Psoas muscle (tissue), 8 donors: Measurements from ENCODE around the gene ACTL9. TPM values are rescaled to one million over a fixed set of nuclear protein-coding genes. Genes with fewer than 3 reads are reported as not detected.

Experiments used
- ATAC-seq, 4 donors: fragments of 200-7000 bp; cut with Tn5 transposase; one replicate each; pipeline ENCODE4 v1.9.1; 2020; ENCODE audit warnings: moderate library complexity in 3 of 4, mild to moderate bottlenecking in 2 of 4
- DNase-seq, 2 donors: peaks; one replicate each; pipeline ENCODE4 v3.0.0-alpha.2; 2020
- H3K27ac ChIP-seq: fragments of 200-600 bp; one replicate; pipeline ENCODE4 v1.8.0; 2022
- H3K27me3 ChIP-seq, 3 donors: fragments of 200-600 bp in 1 of 3; one replicate each; pipeline versions ENCODE4 v1.6.1 to v1.8.0; 2013 to 2022; ENCODE audit warnings: low read length in 2 of 3, mild to moderate bottlenecking in 2 of 3, moderate library complexity in 1 of 3; ENCODE audit not compliant: insufficient read depth in 3 of 3
- H3K36me3 ChIP-seq, 2 donors: fragments of 200-600 bp in 1 of 2; one replicate each; pipeline versions ENCODE4 v1.6.1 to v1.8.0; 2013 to 2022; ENCODE audit warnings: low read depth in 1 of 2, mild to moderate bottlenecking in 1 of 2, moderate library complexity in 1 of 2; ENCODE audit not compliant: insufficient read depth in 1 of 2
- H3K4me1 ChIP-seq: fragments of 200-600 bp; one replicate; pipeline ENCODE4 v1.8.0; 2022
- H3K4me3 ChIP-seq: fragments of 200-600 bp; one replicate; pipeline ENCODE4 v1.8.0; 2022; ENCODE audit warnings: mild to moderate bottlenecking
- H3K9me3 ChIP-seq: fragments of 200-600 bp; one replicate; pipeline ENCODE4 v1.8.0; 2022
- WGBS, 3 donors: extraction: QIAGEN DNeasy Blood & Tissue Kit; methylation state at CpG; one replicate each; pipeline versions ENCODE4 v1.1.6 to v1.1.7; 2013; 5-methylcytosine and 5-hydroxymethylcytosine counted together
- intact Hi-C, 2 donors: fragments of 100-400 bp; cut with DNase I; formaldehyde crosslinking; loops; one replicate each; pipeline versions ENCODE4 v1.11.0 to v1.14.2; 2022
- polyA plus RNA-seq, 3 donors: library from polyadenylated mRNA; stranded (reverse); fragments of 200-250 nt; gene quantifications; one replicate each; pipeline ENCODE4 v1.2.3, GENCODE V29; 2013
- total RNA-seq, 4 donors: library from RNA; stranded (reverse); fragmentation: NEBNext Ultra II Directional in 2 of 4; extraction: Animal tissue kit (Norgen Biotek cat#: 25700) in 2 of 4; gene quantifications; one replicate each; pipeline versions ENCODE4 v1.2.1 to v1.2.4, GENCODE V29; 2021 to 2023
- TF ChIP-seq, protein P1 (sequence below): fragments of 200-600 bp; IDR thresholded peaks from one replicate; pipeline ENCODE4 v1.8.0; 2022; ENCODE audit warnings: antibody characterized with exemption
- donor health status: healthy with polysubstance abuse.
- donor health status: DM: no; HTN: no; CAD: no; lungs with moderate emphysema.
- donor health status: Bipolar disorder and iron deficiency.
- donor health status: healthy.
- donor health status: DM: yes; HTN: yes; CAD: no.
- donor health status: DM: no; HTN: no; CAD: no.
- donor health status: DM: no; HTN: no; CAD: no.
- donor health status: DM: yes; HTN: yes; CAD: no.

ACTL9 gene
- total and polyA plus RNA-seq, 7 donors: not detected

DNA sequence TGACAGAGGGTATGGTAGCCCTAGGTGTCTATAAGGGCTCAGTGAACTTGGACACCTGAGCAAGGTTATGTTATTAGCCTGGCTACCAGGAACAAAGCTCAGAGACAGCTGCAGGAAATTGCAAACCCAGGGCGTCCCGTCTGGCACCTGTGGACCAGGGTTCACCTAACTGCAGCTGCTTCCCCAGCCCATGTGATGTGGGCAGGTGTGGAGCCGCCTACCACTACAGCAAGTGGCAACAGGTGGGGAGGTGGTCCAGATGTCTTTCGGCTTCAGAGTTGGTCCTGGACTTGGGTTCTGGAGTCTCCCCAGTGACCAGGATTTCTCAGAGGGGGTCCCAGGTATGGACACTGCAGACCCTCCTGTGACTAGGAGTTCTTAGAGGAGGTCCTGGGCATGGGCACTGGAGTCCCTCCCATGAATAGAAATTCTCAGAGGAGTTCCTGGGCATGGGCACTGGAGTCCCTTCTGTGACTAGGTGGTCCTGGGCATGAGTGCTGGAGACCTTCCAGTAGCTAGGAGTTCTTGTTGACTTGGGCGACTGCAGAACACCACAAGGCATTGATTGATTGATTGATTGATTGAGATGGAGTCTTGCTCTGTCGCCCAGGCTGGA, 25.2 kb downstream of the ACTL9 start:
- no peaks in the 10 kb centered on the region for H3K4me1 ChIP-seq
- intact Hi-C loops: no loop called here

DNA sequence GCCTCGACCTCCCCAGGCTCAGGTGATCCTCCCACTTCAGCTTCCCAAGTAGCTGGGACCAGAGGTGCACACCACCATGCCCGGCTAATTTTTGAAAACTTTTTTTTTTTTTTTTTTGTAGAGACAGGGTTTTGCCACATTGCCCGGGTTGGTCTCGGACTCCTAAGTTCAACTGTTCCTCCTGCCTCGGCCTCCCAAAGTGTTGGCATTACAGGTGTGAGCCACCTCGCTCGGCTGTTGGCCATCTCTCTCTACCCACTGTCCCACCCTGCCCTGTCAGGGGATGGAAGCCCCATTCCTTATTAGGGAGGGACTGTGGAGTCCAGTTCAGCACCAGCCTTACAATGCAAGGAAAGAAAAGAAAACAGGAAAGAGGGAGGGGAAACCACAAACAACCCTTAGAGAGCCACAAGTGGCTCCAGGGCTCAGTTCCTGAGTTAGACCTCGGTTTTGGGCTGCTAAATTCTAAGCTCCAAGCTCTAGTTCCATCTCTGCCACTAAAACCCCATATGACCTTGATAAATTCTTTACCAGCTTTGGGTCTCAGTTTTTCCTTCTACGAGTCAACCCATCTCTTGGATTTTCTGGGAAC, 31.7 kb downstream of the ACTL9 start:
- TF ChIP-seq, protein P1, sequence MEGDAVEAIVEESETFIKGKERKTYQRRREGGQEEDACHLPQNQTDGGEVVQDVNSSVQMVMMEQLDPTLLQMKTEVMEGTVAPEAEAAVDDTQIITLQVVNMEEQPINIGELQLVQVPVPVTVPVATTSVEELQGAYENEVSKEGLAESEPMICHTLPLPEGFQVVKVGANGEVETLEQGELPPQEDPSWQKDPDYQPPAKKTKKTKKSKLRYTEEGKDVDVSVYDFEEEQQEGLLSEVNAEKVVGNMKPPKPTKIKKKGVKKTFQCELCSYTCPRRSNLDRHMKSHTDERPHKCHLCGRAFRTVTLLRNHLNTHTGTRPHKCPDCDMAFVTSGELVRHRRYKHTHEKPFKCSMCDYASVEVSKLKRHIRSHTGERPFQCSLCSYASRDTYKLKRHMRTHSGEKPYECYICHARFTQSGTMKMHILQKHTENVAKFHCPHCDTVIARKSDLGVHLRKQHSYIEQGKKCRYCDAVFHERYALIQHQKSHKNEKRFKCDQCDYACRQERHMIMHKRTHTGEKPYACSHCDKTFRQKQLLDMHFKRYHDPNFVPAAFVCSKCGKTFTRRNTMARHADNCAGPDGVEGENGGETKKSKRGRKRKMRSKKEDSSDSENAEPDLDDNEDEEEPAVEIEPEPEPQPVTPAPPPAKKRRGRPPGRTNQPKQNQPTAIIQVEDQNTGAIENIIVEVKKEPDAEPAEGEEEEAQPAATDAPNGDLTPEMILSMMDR: no peak
- Histone ChIP-seq H3K36me3 (no peaks in the 10 kb centered on the region), H3K4me3 (no peak overlapping the region), H3K27me3 (peaks cover 0 to 2% (median 0%) of the 10 kb centered on the region in 3 donors), H3K9me3 (no peaks in the 10 kb centered on the region), H3K4me1 (no peaks in the 10 kb centered on the region), H3K27ac (no peak overlapping the region)
- DNase-seq (no peak), ATAC-seq (no peak)
- 70 to 75% (median 72%) methylated on average over 9 of the region's 9 CpGs for WGBS, 3 donors
- intact Hi-C loops: no loop called here

More for the DNA sequence above, 25.2 kb downstream of the ACTL9 start:
- WGBS, 3 donors: 69 to 74% (median 72%) methylated on average over 6 of the region's 6 CpGs
- H3K9me3 ChIP-seq: no peaks in the 10 kb centered on the region
- H3K36me3 ChIP-seq: no peaks in the 10 kb centered on the region
- TF ChIP-seq, protein P1: no peak
- no peak for ATAC-seq
- H3K27me3 ChIP-seq: peaks cover 0 to 3% (median 0%) of the 10 kb centered on the region in 3 donors
- no peak overlapping the region for H3K27ac ChIP-seq
- H3K4me3 ChIP-seq: no peak overlapping the region
- DNase-seq: no peak

DNA sequence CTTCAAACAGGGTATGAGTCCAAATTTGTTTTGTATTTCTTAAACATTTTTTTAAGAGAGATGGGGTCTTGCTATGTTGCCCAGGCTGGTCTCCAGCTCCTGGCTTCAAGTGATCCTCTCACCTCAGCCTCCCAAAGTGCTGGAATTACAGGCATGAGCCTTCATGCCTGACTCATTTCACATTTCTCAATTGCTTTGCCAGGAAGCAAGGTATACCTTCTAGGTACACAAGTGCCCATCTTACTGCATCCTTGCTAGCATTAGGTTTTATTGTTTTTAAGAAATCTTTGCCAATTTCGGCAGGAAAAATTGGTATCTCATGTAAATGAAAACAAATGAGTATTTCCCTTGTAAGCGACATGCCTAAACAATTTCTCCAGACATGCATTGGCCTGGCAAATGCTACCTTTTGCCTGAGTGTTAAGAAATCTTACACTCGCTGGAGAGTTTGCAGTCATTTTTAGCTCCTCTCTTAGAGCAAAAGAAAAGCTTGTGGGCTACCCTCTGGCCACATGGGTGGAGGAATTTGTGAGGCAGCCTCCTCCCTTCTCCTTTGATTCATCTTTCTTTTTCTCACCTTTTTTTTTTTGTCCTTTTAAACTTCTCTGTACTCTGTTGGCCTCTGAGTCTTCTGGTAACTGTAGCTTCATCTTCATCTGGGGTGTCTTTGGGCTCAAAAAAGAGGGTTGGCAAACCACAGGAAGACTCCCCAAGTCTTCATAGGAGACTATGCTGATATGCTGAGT, 33.0 kb downstream of the ACTL9 start:
- WGBS, 3 donors: 77 to 87% (median 86%) methylated on average over 3 of the region's 3 CpGs
- TF ChIP-seq, protein P1: no peak
- DNase-seq (no peak), ATAC-seq (no peak)
- Histone ChIP-seq H3K27ac (no peak overlapping the region), H3K36me3 (no peaks in the 10 kb centered on the region), H3K27me3 (peaks cover 0 to 2% (median 0%) of the 10 kb centered on the region in 3 donors), H3K9me3 (no peaks in the 10 kb centered on the region), H3K4me1 (no peaks in the 10 kb centered on the region), H3K4me3 (no peak overlapping the region)
- intact Hi-C loops: no loop called here

DNA sequence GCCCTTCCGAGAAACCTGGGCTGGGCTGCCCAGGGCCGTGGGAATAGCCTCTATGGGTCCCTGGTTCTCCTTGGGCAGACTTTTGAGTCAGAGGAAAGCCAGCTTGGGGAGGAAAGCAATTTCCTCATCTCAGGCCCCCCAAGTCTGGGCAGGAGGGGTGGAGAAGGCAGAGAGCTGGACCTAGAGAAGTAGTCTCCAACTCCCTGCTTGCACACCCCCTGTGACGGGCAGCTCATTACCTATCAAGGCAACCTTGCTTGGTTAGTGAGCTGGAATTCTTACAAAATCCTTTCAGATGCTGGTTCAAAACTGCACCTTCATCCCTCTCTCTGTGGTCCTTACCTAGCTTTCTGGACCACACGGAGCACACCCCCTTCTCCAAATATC, 33.9 kb downstream of the ACTL9 start:
- TF ChIP-seq, protein P1: no peak
- DNase-seq: no peak
- WGBS, 3 donors: 57 to 67% (median 64%) methylated on average over 4 of the region's 4 CpGs
- ATAC-seq: no peak
- no peak overlapping the region for H3K27ac ChIP-seq
- peaks cover 0 to 2% (median 0%) of the 10 kb centered on the region in 3 donors for H3K27me3 ChIP-seq
- H3K36me3 ChIP-seq: no peaks in the 10 kb centered on the region
- intact Hi-C loops: no loop called here
- no peaks in the 10 kb centered on the region for H3K9me3 ChIP-seq
- no peaks in the 10 kb centered on the region for H3K4me1 ChIP-seq
- no peak overlapping the region for H3K4me3 ChIP-seq
